Measurements from ENCODE around the gene ACKR3.

ACKR3 gene

DNA sequence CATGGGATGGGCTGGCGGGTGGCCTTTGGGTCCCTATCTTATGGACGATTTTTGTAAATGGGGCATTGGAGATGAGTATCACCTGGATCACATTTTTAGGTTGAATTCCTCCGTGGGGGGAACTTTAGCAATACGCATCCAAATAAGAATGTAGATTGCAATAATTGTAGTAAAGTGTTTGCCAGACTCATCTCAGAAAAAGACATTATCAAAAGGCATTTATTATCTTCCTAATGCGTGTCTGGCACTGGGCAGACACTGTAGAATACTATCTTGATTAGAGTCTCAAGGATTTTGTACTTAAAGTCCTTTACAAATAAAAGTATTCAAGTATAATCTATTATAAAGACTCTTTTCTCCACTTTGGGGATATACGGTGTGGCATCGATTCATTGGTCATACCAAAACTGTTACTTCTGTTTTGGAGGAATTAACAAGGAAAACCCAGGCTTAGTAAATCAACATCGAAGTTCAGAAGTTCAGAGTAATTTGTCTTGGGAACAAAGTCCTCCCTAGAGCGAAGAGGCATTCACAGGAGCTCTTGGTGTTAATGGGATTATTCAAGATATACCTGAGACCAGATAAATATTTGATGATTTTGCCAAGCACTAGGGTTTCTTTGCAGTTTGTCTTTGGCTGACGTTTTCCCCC lies 578 bp upstream of the ACKR3 start:
- Histone ChIP-seq H3K4me3 (peak overlapping the region; percentile 68), H3K36me3 (ENCODE audit: insufficient read depth, low read length) (no peaks in the 10 kb centered on the region), H3K27ac (no peak overlapping the region), H3K9ac (ENCODE audit: insufficient read length) (no peak overlapping the region), H3K9me3 (ENCODE audit: low read depth, low read length) (no peaks in the 10 kb centered on the region)
- no peak for TF ChIP-seq POLR2AphosphoS5 (IDR thresholded peaks at IDR 0.05; ENCODE audit: borderline replicate concordance, low read depth, low read length)
- TF ChIP-seq EZH2 (IDR thresholded peaks at IDR 0.05) = no peak
- no peak for TF ChIP-seq FOXP2 (optimal IDR thresholded peaks at IDR 0.05; ENCODE audit: control extremely low read depth, extremely low read length, insufficient read depth)
- DNase-seq (ENCODE audit: low read depth, low spot score) = no peak

DNA sequence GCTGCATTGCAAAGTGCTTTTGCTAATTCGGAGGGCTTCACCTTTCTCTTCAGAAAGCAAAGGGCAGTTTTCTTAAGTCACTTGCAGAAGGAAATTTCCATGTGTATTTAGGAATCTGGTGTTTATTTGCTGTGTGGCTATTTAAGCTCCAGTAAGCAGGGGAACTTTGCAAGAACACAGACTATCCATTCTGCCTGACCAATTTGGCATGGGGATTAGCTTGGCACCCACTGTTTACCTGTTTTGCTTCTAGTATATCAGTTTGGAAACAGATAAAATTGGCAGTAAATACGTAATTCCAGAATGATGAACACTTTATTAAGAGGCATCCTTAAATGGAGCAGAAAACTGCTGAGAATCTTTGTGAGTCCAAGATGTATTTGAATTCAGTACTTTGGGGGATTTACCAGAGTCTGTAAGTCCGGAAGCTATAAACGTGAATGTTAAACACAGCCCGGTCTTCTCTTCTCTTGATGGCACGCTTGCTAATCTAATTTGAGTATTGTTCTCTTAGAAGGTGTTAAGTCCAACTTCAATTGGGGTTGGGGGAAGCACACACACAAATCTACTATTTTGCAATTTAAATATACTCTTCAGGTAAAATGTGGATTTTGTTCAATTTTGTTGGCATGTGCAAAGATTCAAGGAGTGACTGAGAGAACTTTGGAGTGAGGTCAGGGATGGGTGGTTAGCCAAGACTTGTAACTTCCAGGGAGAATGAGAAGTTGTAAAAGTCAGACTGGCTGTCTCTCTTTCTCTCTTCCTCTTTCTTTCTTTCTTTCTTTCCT lies 650 bp downstream of the ACKR3 start:
- peak overlapping the region; percentile 68 for H3K4me3 ChIP-seq
- H3K36me3 ChIP-seq (ENCODE audit: insufficient read depth, low read length) = no peaks in the 10 kb centered on the region
- no peak overlapping the region for H3K27ac ChIP-seq
- H3K9me3 ChIP-seq (ENCODE audit: low read depth, low read length) = no peaks in the 10 kb centered on the region
- TF ChIP-seq FOXP2 (optimal IDR thresholded peaks at IDR 0.05; ENCODE audit: control extremely low read depth, extremely low read length, insufficient read depth) (no peak), POLR2AphosphoS5 (IDR thresholded peaks at IDR 0.05; ENCODE audit: borderline replicate concordance, low read depth, low read length) (no peak), EZH2 (IDR thresholded peaks at IDR 0.05) (no peak)
- no peak for DNase-seq (ENCODE audit: low read depth, low spot score)
- H3K9ac ChIP-seq (ENCODE audit: insufficient read length) = no peak overlapping the region

DNA sequence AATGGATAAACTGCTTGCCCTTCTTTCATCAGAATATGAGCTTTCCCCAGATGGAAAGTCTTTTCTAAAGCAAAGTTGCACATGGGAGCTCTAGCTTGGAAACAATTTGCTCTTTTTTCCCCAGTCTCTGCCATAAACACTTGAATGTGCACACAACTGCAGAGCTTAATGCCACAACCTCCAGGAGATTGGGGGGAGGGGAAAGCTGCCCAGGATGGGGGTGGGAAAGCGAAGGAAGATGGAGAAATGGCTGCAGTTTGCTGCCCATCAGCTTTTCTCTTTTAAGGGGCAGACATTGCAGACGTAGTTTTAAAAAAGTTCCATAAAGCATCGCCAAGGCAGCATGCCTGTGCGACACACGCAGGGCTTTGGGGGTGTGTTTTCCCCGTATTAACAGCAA lies 1.5 kb downstream of the ACKR3 start:
- no peak for TF ChIP-seq POLR2AphosphoS5 (IDR thresholded peaks at IDR 0.05; ENCODE audit: borderline replicate concordance, low read depth, low read length)
- no peak for TF ChIP-seq FOXP2 (optimal IDR thresholded peaks at IDR 0.05; ENCODE audit: control extremely low read depth, extremely low read length, insufficient read depth)
- no peak for TF ChIP-seq EZH2 (IDR thresholded peaks at IDR 0.05)
- Histone ChIP-seq H3K36me3 (ENCODE audit: insufficient read depth, low read length) (no peaks in the 10 kb centered on the region), H3K9ac (ENCODE audit: insufficient read length) (no peak overlapping the region), H3K9me3 (ENCODE audit: low read depth, low read length) (no peaks in the 10 kb centered on the region), H3K27ac (no peak overlapping the region), H3K4me3 (peak overlapping the region; percentile 68)
- DNase-seq (ENCODE audit: low read depth, low spot score) = no peak

DNA sequence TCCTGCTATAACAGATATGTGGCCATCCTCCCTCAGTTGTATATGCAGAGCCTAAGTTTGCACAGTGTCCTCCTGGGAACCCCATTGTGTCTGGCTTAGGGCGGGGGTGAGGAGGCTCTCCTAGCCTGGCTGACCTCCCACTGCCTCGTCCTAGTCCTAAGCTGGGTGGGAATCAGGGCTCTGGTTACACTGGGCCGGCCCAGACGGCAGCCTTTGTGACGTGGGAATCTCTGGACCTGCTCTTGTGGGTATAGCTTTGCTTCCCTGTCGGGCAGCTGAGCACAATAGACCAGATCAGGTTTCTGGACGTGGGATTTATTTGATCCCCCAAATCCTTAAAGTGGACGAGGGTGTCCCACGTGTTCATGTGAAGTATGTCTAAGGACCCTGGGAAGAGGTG lies 2.9 kb downstream of the ACKR3 start:
- no peak overlapping the region for H3K4me3 ChIP-seq

DNA sequence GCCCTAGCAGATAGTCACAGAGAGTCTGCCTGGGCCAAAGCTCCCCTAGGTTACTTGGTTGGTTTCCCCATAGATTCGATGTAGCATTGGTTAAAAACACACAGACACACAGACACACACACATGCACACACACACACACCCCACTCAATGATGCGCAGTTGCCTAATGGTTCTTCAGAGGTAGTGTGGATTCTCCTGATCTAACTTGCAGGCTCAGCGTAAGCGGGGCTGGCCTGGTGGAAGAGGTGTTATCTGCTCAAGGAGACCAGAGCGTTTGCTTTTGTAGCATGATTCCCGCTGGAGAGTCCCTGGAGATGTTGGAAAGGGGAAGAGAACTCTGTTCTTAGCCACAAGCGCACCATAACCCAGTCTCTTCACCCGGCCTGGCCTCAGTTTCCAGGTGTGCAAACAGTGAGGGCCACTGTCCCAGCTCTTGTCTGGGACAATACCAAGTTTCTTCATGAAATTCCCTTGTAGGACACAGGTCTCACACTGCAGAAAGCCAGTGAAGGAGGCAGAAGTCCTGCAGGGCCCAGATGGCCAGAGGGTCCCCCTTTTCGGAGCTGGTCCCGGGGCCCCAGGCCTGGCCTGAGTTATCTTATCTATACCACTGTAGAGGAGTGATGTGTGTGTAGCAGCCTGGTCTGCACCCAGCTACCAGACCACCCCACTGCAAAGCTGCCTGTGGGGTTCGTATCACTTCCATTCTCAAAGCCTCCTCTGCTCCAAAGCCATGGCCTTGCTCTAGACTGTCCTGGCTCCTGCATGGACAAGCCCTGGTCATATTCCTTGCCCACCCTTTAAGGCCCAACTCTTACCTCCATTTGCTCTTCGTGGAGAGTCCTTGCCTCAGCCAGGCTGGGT lies 3.7 kb downstream of the ACKR3 start:
- H3K36me3 ChIP-seq (ENCODE audit: insufficient read depth, low read length) = no peaks in the 10 kb centered on the region
- no peaks in the 10 kb centered on the region for H3K9me3 ChIP-seq (ENCODE audit: low read depth, low read length)
- TF ChIP-seq POLR2AphosphoS5 (IDR thresholded peaks at IDR 0.05; ENCODE audit: borderline replicate concordance, low read depth, low read length) = no peak
- H3K4me3 ChIP-seq = no peak overlapping the region
- H3K27ac ChIP-seq = no peak overlapping the region
- no peak for DNase-seq (ENCODE audit: low read depth, low spot score)
- H3K9ac ChIP-seq (ENCODE audit: insufficient read length) = no peak overlapping the region

More for the DNA sequence above, 2.9 kb downstream of the ACKR3 start:
- no peak for DNase-seq (ENCODE audit: low read depth, low spot score)
- Histone ChIP-seq H3K27ac (no peak overlapping the region), H3K36me3 (ENCODE audit: insufficient read depth, low read length) (no peaks in the 10 kb centered on the region), H3K9me3 (ENCODE audit: low read depth, low read length) (no peaks in the 10 kb centered on the region), H3K9ac (ENCODE audit: insufficient read length) (no peak overlapping the region)
- TF ChIP-seq FOXP2 (optimal IDR thresholded peaks at IDR 0.05; ENCODE audit: control extremely low read depth, extremely low read length, insufficient read depth) (no peak), EZH2 (IDR thresholded peaks at IDR 0.05) (no peak), POLR2AphosphoS5 (IDR thresholded peaks at IDR 0.05; ENCODE audit: borderline replicate concordance, low read depth, low read length) (no peak)

DNA sequence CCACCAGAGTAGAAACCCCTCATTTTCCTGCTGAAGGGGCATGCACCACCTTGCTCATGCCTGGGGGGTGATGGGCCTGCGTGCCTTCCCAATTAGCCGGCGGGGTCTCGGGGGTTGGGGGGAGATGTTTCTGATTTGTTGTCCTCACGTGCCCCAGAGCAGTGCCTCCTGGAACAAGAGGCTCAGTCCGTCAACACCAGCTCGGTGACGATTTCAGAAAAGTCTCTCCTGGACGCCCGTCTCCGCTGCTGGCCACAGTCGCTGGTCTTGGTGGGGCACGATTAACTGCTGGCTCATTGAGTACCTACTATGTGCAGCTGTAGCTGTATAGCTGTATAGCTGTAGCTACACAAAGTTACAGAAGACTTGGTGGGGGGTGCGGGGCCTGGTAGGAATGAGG lies 4.4 kb downstream of the ACKR3 start:
- Histone ChIP-seq H3K9ac (ENCODE audit: insufficient read length) (no peak overlapping the region), H3K27ac (no peak overlapping the region), H3K9me3 (ENCODE audit: low read depth, low read length) (no peaks in the 10 kb centered on the region), H3K4me3 (no peak overlapping the region), H3K36me3 (ENCODE audit: insufficient read depth, low read length) (no peaks in the 10 kb centered on the region)
- no peak for TF ChIP-seq FOXP2 (optimal IDR thresholded peaks at IDR 0.05; ENCODE audit: control extremely low read depth, extremely low read length, insufficient read depth)
- no peak for TF ChIP-seq EZH2 (IDR thresholded peaks at IDR 0.05)
- TF ChIP-seq POLR2AphosphoS5 (IDR thresholded peaks at IDR 0.05; ENCODE audit: borderline replicate concordance, low read depth, low read length) = no peak
- no peak for DNase-seq (ENCODE audit: low read depth, low spot score)

DNA sequence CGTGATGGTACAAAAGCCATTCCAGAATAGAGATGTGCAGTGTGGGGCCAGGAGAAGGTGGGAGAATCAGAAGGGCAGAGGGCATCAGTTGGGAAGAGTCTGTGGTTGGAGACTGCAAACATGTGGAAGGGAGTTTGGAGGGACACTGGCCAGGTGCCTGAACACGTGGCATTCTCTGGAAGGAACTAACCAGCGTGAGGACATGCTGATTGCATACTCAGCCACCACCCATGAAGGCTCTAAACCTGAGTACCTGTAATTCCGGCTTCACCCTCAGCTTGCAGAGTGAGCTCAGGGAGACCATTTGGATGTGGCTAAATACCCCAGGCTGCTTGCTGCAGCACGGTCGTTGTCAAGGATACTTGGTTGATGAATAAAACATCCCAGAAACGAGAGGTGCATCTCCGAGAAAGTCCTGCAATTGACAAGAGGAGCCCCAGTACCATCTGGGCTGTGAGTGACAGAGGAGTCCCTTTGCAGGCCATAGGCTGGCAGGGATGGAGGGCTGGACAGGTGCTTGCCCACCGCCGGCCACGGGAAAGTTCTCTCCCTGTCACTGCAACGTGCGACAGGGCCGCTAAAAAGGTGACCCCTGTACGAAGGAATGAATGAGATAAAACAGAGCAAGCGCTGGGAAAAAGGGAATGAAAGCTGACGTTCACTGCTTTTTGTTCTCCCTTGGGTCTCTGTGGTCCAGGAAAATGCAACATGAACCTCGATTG lies 5.0 kb downstream of the ACKR3 start:
- Histone ChIP-seq H3K9me3 (ENCODE audit: low read depth, low read length) (no peaks in the 10 kb centered on the region), H3K4me3 (no peak overlapping the region), H3K27ac (no peak overlapping the region), H3K36me3 (ENCODE audit: insufficient read depth, low read length) (no peaks in the 10 kb centered on the region), H3K9ac (ENCODE audit: insufficient read length) (no peak overlapping the region)
- no peak for TF ChIP-seq EZH2 (IDR thresholded peaks at IDR 0.05)
- TF ChIP-seq POLR2AphosphoS5 (IDR thresholded peaks at IDR 0.05; ENCODE audit: borderline replicate concordance, low read depth, low read length) = no peak
- TF ChIP-seq FOXP2 (optimal IDR thresholded peaks at IDR 0.05; ENCODE audit: control extremely low read depth, extremely low read length, insufficient read depth) = no peak
- no peak for DNase-seq (ENCODE audit: low read depth, low spot score)

DNA sequence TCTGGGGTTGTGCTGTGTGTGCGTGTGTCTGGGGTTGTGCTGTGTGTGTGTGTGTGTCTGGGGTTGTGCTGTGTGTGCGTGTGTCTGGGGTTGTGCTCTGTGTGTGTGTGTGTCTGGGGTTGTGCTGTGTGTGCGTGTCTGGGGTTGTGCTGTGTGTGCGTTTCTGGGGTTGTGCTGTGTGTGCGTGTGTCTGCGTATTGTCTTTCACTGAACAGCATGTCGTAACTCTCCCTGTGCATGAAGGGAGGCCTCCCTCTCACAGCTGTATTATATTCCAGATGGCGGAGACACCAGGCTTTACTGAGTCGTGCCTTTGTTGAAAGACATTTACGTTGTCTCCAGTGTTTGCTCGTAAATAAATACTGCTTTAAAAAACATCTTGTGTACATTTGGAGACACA lies 5.9 kb downstream of the ACKR3 start:
- H3K27ac ChIP-seq = no peak overlapping the region
- no peak overlapping the region for H3K4me3 ChIP-seq
- H3K9me3 ChIP-seq (ENCODE audit: low read depth, low read length) = no peaks in the 10 kb centered on the region
- H3K9ac ChIP-seq (ENCODE audit: insufficient read length) = no peak overlapping the region
- no peaks in the 10 kb centered on the region for H3K36me3 ChIP-seq (ENCODE audit: insufficient read depth, low read length)
- TF ChIP-seq FOXP2 (optimal IDR thresholded peaks at IDR 0.05; ENCODE audit: control extremely low read depth, extremely low read length, insufficient read depth) (no peak), EZH2 (IDR thresholded peaks at IDR 0.05) (no peak), POLR2AphosphoS5 (IDR thresholded peaks at IDR 0.05; ENCODE audit: borderline replicate concordance, low read depth, low read length) (no peak)
- no peak for DNase-seq (ENCODE audit: low read depth, low spot score)
